CMK (cell line): ENCODE results near the gene GREM2.

ENCODE experiments used
- DNase-seq: peaks from one replicate; pipeline ENCODE4 v3.0.0-alpha.2; 2010; ENCODE audit warnings: low read depth

GREM2 gene

DNA sequence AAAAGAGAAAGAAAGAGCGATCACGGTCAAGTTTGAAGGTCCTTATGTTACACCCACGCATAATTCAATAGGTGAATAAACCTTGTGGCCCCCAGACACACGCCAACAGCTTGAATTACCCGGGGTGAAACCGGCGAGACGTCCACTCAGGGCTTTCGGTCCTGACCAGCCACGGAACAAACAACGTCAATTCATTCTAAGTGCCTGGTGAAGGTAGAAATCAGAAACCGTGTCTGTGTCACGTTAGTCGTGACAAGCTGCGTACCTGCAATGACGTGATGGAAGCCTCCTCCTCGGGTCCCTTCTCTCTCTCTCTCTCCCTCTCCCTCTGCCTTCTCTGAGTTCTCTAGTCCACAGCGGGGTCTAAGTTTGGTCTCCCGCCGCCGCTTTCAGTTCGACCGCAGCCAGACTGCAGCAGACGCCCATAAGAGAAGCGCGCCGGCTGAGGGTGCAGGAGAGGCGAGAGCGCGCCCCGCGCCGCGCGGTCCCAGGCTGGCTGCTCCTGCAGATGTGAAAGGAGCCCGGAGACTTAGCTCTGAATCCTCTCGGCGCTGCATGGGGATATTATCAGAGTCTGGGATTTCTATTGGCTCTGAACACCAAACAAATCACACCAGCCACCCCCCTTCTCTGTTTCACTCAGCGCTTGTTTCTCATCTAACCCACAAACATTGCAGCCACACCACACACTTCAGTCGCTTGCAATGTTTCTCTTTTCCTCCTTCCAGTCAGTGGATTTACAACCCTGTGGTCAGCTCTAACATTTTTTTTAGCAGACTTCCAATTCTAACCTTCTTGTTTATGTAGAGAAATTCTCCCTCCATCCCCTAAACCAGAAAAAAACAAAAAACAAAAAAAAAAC lies at the start of gene GREM2:
GREM2 (minus strand) TSS at position 537 of the 862 bp plus-strand sequence. CDS start 118,680 bp downstream, outside the sequence.
- no peak for DNase-seq

DNA sequence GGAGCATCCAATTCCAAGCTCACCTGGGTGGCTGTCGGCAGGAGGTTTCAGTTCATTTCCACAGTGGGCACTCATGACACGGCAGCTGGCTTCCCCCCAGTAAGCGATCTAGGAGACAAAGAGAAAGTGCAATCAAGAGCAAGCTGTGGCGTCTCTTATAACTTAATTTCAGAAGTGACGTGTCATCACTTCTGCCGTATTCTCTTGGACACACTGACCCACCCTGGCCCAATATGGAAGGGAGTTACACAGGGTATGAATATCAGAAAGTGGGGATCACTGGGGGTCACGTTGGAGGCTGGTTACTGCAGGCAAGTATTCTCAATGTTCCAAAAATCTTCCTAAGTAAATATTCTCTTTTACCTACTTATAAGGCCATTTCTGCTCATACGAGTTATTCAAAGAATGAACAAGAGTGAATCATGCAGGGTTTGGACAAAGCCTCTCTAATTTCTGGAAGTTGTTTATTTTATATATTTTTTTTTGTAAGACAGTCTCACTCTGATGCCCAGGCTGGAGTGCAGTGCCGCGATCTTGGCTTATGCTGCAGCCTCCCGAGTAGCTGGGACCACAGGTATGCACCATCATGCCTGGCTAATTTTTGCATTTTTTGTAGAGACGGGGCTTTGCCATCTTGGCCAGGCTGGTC lies 46.5 kb upstream of the GREM2 start:
- DNase-seq, result no peak

DNA sequence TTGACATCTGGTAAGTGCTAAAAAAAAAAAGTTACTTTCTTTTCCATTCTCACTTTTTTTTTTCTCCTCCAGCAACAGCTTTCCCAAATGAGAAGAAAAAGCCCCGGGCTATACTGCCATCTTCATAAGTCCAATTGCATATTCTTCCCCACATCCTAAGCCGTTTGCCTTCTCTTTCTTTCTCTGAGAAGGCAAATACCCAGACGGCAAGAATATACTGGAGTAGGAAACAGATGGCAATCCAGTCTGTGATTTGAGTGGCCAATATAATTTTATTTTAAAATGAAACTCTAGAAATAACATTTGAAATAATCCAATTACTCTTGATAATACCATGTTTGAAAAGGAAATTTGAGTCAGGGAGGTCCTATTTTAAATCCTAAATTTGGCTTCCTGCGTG lies 44.6 kb upstream of the GREM2 start:
- DNase-seq, result no peak

DNA sequence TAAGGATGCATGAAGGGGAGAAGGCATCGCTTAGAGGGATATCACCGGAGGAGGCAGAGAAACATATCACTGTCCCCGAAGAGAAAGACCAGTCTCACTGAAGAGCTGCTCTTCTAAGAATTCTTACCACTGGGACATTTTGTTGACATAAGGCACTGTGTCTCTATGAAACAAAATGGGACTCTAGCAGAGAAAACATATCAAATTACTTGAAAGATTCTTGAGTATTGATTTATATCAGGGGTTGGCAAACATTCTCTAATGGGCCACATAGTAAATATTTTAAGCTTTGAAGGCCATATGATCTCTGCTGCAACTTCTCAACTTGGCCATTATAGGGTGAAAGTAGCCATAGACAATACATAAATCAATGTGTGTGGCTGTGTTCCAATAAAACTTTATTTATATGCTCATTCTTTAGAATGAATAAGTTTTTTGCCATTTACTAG lies 41.0 kb upstream of the GREM2 start:
- DNase-seq, result no peak

DNA sequence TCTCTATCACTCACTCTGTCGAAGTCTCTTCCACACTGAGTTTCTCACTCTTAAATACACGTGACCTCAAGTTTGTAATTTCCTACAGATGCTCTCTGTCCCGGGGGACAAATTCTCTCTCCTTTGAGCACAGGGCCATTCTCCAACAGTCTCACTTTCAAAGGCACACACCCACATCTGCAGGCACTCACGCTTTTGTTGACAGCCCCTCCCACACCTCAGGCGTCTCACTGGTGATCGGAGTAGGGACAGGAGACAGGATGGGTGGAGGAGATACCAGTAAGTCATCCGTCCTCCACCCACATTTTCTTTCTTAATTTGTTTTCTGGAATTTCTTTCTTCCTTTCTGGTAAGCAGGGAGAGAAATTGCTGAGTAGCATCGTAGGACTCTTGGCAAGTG lies 40.6 kb upstream of the GREM2 start:
- DNase-seq, result no peak

DNA sequence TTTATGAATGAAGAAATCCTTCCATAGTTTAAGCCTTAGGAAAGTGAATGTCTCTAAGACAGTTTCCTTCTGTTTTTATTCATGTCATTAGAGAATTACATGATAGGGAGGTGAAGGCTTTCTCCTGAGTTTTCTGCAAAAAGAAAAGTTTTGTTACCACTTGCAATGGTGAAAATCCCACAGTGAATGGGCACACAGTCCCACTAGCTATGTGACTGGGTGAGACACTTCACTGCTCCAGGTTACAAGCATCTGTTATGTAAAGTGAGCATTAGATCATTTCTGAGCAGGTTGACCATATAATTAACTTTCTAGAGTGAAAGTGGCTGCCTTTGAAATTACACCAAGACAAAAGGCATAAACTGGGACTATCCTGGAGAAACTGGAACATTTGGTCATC lies 38.9 kb upstream of the GREM2 start:
- no peak for DNase-seq

DNA sequence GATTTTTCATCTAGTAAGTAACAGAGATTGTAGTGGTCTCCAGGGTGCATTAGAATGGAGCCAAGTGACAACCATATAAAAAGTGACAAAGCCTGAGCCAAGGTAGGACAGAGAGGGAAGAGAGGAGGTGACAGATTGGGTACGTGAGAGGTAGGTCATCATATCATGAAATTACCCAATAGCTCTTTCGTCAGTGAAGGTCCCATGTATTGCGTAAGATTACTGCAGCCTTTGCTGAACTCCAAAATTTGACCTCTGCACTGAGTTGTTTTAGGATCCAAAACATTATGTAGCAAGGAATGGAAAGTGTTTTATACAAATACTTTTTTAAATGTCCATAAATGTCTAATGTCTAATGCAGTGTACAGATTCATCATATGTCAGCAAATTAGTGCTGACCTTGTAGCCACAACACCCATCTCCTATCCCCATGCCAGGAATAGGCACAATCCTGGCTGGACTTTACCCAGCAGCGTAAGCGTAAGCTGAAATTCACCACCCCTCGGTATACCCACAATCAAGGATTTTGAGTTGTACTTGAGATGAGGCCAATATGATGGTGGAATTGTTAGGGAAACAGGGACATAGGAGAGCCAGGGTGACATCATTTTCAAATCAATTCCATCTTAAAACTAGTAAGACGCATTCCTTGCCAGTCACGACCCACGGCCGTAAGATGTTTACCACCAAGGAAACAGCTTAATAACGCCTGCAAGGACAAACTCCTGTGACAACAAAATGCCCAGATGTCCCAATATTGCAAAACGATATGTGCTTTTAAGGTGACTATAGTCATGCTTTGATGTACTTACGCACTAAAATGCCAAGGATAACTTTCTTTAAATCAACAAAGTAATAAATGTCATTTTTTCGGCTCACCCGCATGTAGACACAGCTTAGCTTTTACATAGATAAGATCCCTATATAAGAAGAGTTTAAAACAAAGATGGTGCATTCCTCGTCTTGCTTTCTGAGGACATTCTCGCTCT lies 38.1 kb upstream of the GREM2 start:
- no peak for DNase-seq

DNA sequence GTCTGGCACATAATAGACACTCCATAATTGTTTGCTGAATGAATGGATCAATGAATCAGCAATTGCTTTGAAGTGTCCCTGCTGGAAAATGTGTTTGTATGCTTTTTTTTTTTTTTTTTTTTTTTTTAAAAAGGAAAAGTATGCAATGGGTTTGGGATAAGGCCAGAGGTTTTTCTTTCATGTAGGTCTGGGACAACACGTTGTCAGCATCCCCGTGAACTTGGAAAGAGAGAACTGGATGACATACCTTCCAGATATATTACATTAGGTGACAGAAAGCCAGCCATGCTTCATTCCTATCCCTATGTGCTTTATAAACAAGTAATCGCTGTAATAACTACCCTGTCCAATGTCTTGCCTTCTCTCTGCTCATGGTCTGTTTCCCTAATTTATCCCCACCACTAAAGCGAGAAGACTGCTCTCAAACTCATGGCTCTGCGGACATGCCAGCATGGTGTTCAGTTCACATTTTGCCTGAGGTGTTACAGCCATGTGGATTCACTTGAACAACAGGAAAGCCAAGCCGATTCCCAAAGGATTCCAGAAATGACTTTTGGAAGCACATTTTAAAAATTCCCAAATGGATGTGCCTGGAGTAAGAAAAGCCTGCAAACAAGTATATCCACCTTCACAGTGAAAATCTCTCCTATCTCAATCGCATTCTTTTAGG lies 34.8 kb upstream of the GREM2 start:
- DNase-seq, result no peak

DNA sequence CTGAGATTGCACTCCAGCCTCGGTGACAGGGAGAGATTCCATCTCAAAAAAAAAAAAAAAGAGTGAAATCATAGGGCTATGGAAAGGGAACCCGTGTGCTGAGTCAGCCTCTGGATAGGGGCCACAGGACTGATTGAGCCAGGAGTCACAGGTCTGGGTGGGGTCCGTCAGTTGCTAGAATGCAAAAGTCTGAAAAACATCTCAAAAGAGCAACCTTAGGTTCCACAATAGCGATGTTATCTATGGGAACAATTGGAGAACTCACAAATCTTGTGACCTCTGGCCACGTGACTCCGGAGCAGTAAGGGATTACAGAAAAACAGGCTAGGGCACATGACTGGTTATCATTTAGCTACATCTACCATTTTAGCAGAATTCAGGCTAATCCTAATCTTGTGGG lies 32.8 kb upstream of the GREM2 start:
- no peak for DNase-seq

DNA sequence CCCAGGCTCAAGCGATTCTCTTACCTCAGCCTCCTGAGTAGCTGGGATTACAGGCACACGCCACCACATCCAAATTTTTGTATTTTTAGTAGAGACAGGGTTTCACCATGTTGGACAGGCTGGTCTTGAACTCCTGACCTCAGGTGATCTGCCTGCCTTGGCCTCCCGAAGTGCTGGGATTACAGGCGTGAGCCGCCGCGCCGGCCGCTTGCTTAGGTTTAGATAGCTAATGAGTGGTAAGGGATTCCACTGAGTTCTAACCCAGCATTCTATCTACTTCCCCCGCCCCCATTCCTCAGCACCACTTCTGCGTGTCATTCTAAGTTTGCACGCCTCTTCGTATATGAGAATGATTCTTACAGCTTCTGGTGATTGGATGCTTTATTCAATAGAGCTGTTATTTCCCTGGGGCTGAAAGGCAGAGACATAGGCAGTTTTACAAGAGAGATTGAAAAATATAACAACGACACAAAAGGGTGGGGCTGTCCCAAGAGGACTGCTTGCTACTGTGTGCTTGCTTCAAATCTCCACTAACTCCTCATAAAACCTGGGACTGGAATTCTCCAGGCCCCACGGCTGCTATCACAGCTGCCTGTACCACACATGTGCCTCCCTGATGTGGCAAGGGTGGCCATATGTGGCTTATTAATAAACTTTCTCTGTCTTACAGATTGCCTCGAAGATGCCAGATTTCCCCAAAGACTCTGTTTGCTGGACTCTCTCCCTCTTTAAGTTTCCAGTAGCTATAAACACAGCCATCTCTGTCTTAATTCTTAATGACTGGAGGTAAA lies 23.7 kb upstream of the GREM2 start:
- no peak for DNase-seq

DNA sequence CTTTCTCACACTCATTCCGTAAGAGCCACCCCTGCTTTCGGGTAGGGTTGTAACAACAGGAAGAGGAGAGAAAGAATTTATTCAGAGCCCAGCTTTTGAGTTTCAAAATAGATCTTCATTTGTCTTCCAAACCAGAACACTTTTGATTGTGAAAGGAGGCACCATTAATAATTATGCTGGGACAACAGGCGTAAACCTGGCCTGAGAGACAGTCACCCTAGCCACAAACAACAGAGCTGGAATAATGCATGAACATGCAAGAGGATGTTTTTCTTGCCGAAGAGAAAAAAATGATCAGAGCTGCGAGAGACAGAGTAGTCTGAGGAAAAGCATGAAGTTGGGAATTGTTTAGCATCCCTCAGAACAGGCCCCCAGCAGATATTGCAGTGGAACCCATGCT lies 18.5 kb upstream of the GREM2 start:
- no peak for DNase-seq

DNA sequence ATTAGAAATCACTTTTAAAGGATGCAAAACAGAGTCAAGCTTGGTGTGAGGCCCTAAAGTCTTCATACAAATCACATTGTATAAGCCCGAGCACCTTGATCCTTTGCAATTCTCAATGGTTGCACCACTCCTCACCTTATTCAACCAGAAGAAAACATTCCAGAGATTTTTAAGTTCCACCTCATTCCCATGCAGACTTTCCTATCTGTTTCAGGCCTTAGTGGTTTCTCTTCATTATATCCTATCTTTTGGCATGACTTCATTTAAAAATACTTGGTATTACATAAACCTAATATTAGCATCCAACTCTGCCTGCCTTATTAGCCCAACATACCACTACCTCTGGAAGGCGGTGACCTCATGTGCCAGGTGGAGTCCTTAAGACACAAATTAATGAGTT lies 9.3 kb upstream of the GREM2 start:
- no peak for DNase-seq

DNA sequence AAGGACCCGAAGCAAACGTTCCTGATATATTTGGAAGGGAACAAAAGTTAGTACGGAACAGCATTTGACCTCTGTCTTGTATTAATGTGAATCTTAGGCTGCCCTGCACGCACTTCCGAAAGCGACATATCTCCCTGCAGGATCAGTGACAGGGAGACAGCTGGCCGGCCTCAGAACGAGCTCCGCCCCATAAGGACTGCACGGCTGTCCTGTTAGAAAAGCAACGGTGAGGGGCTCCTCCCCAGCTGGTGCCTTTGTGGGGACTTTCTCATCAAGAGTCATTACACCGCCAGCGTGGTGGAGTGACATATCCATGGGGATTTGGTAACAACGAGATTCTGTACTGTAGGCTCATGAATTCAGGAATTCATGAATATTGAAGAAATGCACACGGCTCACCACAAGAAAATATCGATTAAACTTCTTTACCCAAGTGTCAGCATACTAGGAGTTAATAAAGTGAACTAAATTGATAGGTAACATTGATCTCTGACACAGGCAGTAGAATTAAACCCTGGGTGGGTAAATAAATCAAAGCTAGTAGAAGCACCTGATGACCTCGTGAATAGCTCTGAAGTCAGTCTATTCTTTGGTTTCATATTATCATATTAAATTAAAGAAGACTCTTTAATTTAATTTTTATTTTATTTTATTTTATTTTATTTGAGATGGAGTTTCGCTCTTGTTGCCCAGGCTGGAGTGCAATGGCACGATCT lies 8.1 kb upstream of the GREM2 start:
- no peak for DNase-seq

DNA sequence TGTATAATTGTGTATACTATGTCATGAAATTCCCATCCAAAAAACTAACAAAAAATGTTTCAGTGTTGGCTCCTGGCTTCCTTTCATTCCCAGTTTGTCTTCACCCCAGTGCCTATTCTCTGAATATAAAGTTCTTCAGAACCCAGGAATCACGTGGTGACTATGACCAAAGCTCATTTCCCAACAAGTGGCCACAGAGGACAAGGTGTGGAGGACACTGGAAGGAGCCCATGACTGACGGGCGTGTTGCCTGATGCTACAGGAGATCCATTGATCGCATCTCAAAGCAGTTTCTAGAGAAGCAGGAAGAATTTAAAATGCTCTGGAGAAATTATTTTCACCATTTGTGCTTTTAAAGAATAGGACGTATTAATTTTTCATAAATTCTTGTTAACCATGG lies 7.4 kb upstream of the GREM2 start:
- no peak for DNase-seq

DNA sequence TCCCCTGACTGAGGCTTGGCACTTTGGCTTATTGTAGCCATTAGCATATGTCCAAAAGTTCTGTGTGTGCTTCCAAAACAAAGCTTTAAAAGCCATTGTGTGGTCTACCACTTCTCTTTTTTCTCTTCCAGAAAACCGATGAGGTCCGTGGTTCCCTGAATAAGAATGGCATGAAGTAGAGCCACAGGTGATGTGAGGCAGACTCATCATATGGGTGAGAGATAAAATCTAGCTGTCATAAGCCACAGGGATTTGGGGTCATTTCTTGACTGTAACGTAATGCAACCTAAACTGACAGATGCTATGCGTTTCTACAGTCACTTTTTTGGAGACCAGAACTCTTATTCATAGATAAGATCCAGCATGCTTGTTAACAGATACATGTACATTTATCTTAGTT lies 7.0 kb upstream of the GREM2 start:
- DNase-seq, result no peak

DNA sequence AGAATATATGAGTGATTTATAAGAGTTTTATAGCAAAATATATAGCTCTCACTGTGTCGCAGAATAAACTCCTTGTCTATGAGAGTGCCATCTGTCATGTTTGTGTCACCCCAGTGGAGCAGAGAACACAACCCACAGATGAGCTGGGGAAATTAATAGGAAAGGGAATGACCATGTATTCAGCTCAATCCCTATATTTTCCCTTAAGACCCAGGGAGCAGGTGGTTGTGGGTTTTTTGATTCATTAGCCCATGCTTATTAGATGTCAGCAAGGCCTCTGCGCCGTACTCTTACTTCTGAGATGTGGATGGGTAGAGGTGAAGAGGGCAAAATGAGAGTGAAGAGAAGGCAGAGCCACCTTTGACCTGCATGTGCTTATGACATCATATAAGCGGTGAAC lies 4.1 kb upstream of the GREM2 start:
- no peak for DNase-seq

DNA sequence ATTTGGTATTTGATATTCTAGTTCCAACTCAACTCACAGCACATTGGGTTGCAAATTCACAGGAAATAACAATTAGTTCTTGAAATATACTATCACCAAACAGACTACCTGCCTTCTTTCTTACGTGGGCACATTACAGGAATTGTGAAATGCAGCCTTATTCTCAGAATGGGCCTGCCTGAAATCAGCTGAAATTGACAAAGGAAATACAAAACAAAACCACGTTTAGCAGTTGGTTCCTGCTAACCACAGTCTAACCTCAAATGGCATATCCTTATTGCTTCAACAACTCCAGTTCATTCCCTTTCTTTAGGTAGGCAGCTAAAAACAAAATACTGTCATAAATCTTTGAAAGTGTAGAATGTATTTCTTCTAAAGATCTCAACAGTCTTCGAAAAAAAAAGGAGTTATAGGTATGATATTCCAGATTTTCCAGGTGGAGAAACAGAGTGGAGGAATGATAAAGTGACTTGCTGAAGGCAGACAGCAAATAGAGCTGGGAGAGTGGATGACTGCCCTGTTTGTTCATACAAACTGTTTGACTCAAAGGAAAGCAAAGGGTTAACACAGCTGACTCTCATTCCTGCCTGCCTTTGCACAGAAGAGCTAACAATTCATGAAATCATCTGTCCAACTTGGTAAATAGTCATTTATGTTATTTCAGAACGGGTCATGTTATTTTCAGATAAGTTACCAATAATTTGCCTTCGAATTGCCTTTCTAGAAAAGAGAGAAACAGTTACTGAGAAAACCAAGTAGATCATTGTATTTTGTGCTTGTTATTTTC lies 1.6 kb upstream of the GREM2 start:
- no peak for DNase-seq

DNA sequence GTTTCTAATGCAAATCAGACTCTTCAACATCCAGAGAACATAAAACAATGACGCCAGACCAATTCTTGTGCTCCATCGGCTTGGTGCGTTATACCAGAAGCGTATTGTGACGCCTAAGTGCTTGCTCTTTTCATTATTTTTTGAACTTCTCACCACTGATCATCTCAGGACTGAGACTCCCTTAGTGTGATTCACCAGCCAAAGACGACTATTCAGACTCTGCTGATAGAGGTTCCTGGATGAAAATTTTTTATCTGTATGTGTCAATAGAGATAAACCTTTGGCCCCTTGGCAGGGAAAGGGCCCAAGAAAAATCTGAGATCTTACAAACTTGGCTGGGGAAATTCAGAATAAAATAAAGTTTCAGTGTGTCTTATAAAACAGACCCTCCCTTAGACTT lies 856 bp upstream of the GREM2 start:
- no peak for DNase-seq

DNA sequence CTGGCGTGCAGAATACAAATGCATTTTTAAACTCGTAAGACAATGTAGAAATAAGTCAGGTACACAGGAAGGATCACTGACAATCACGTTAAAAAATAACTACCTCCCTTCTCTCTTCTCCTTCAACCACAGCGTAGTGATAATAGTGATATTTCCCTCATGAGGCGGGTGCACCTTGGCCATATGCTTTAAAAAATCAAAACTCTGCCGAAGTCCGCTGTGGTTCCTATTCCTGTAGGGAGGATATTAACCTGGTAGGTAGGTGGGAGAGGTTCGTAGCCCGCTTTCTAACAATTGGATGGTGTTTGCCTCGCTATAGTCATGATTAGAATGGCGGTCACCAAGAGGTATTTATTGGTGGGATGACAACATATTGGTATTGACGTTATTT lies 732 bp downstream of the GREM2 start:
- no peak for DNase-seq

DNA sequence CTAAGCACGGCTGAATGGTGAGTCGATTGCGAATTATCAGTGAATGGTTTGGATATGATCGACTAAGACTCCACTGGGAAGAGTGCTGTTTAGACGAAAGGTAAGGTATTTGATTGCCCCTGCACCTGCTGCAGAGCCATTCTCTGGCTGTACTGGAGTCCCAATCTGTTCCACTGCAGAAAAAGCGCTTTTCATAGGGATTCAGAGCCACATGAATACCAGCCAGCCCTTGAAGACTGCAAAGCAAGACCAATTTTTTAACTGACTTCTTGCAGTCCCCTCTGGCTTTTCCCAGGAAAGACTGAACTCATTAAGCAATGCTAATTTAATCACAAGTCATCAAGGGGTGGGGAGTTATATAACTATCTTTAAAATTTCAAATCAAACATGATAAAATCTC lies 1.3 kb downstream of the GREM2 start:
- DNase-seq, result no peak
